ELF-1 (cell line): ENCODE results near the gene OPN1MW.
"Not testable (repeated sequence)": the region's sequence is repeated elsewhere in the genome, so short reads cannot be mapped to it uniquely, and the experiment has no call there.

Experiments used
- DNase-seq: peaks from one replicate; pipeline ENCODE4 v3.0.0-alpha.2; 2016; ENCODE audit warnings: low read depth, low spot score

OPN1MW gene

GRCh38 chrX:154182296-154182695, at the start of gene OPN1MW:
Gene OPN1MW (plus strand): TSS chrX:154182596. CDS start chrX:154182678, 82 bp downstream.
- not testable (repeated sequence) for DNase-seq

DNA sequence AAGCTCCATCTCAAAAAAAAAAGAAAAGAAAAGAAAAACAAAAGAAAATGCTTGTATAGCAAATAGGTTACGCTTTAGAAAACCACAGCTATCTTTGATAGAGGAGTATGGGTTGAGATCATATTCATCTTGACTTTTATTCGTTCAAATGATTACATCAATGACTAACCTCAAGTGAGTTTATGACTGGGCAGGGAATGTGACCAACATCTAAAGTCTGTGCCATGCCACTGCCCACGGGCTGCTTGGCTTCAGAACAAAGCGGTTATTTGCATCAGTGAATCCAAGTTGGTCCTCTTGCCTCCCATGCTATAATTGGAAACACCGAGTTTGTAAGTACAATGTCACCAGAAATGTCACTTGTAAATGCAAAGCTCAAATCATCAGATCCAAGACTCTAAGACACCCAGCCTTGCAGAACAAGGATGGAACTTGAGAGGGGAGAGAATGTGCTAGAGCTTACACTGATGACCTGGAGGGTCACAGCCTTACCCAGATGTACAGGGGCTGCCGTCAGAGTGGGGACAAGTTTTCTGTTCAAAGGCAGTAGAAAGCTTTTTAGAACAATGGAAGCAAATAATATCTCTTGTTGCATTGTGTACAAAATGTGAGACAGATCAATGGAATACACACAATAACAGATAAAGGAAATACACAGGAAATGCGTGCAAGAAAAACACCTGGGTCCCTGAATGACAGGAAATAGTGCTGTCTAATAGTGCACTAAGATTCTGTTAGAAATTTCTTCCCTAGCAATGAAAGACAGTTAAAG, 46.8 kb upstream of the OPN1MW start:
- no peak for DNase-seq

GRCh38 chrX:154136627-154137161, 45.7 kb upstream of the OPN1MW start:
- DNase-seq: peak; percentile 95

- DNase-seq: no peak
Observed at GRCh38 chrX:154138857-154139256, 43.5 kb upstream of the OPN1MW start.

- no peak for DNase-seq
Observed at GRCh38 chrX:154140206-154140605, 42.2 kb upstream of the OPN1MW start.

DNA sequence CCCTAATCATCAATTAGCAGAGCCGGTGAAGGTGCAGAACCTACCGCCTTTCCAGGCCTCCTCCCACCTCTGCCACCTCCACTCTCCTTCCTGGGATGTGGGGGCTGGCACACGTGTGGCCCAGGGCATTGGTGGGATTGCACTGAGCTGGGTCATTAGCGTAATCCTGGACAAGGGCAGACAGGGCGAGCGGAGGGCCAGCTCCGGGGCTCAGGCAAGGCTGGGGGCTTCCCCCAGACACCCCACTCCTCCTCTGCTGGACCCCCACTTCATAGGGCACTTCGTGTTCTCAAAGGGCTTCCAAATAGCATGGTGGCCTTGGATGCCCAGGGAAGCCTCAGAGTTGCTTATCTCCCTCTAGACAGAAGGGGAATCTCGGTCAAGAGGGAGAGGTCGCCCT, 41.7 kb upstream of the OPN1MW start:
- no peak for DNase-seq

DNA sequence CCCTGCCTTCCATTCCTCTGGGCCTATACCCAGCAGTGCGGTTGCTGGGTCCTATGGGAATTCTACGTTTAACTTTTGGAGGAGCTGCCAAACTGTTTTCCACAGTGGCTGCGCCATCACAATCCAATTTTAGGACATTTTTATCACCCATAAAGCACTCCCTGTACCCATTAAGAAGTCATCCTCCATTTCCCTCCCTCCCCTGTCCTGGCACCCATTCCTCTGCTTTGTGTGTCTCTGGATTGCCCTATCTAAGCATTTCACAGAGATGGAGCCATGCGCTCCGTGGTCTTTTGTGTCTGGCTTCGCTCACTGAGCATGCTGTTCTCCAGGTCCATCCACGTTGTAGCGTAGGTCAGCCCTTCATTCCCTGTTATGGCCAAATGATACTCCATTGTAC, 40.0 kb upstream of the OPN1MW start:
- DNase-seq: no peak

GRCh38 chrX:154142950-154143745, 39.2 kb upstream of the OPN1MW start:
- DNase-seq: no peak

DNA sequence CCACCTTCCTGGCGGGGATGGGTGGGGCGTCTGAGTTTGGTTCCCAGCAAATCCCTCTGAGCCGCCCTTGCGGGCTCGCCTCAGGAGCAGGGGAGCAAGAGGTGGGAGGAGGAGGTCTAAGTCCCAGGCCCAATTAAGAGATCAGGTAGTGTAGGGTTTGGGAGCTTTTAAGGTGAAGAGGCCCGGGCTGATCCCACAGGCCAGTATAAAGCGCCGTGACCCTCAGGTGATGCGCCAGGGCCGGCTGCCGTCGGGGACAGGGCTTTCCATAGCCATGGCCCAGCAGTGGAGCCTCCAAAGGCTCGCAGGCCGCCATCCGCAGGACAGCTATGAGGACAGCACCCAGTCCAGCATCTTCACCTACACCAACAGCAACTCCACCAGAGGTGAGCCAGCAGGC, 38.4 kb upstream of the OPN1MW start, which contains the start of gene OPN1LW:
Gene OPN1LW, plus strand, starts transcription at position 234 of the 400 bp plus-strand sequence. Its CDS starts 41 bp downstream, at position 275.
- not testable (repeated sequence) for DNase-seq

DNA sequence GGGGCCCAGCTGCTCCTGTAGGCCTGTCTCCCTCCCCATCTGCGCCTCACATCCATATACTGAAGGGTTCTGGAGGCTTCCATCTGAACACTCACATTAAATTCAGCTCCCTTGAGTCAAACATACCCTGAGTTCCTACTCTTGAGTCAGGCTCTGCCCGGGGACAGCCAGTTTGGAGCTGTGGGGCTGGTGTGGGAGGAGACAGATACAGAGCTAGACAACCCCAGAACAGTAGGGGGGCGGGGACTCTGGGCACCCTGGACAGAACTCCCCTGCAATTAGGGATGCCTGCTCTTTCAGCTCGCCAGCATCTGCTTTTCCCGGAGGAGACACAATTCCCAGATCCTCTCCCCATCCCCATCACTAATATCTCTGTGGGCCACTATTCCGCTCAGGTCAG, 31.4 kb upstream of the OPN1MW start:
- DNase-seq: not testable (repeated sequence)

GRCh38 chrX:154156221-154156620, 26.2 kb upstream of the OPN1MW start:
- not testable (repeated sequence) for DNase-seq

DNA sequence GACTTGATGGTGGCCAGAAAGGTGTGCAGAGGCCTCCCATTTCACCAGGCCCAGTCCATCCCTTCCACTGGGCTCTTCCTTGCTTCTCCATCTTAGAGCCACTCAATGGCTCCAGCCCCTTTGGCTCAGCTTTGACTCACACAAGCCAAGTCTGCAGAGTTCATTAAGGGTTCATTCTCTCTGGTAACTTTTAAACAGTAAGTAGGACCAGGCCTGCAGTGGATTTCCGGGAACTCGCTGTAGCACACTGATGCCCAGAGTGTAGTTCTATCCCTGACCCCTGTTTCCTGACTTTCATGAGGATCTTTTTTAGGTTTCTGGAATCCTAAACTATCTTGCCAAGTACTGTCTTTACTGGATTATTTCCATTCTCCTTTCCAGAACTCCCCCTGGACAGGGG, 25.2 kb upstream of the OPN1MW start:
- not testable (repeated sequence) for DNase-seq

DNA sequence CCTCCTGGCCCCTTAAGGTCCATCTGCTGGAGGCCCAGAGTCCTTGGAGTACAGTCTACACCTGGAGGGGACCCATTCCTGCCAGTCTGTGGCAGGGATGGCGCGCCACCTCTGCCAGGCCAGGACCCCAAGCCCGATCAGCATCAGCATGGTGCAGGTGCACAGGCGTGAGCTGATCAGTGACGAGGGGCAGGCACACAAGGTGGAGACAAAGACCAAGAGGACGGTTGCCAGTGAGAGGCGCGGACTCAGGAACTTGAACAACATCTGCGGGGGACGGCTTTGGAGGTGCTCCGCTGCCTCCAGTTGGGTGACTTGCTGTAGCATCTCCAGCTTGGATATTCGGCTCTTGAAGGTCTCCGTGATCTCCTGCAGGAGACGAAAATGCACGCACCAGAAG, 23.1 kb upstream of the OPN1MW start:
- DNase-seq: not testable (repeated sequence)

- DNase-seq: not testable (repeated sequence)
Observed at GRCh38 chrX:154164902-154165301, 17.5 kb upstream of the OPN1MW start.

DNA sequence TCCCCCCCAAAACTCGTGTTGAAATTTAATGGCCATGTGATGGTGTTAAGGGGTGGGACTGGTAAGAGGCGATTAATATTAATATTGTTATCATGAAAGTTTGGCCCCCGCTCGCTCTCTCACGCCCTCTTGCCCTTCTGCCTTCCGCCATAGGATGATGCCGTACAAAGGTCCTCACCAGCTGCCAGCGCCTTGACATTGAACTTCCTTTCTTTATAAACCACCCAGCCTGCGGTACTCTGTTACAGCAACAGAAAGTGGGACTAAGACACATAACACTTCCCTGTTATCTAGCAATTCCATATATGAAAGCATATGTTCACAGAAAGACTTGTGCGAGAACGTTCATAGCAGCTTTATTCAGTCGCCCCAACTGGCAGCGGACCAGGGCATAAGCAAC, 14.0 kb upstream of the OPN1MW start:
- not testable (repeated sequence) for DNase-seq

- not testable (repeated sequence) for DNase-seq
Observed at GRCh38 chrX:154172535-154172943, 9.9 kb upstream of the OPN1MW start.

DNA sequence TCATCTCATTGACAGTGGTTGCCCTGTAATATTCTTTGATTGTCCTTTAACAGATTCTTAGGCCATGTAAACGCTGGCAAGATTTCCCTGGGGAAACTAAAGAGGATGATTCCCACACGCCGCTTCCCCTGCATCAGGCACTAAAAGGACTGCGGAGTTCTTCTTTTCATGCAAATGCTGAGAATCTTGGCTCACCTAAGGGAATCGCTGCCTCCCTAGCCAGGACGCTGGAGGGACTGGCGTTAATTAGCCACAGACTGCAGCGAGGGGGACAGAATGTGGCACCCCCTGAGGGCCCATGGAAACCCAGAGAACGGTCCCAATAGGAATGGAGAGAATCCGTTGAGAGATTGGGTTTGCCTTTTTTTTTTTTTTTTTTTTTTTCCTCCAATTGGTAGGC, 8.0 kb upstream of the OPN1MW start:
- DNase-seq: not testable (repeated sequence)

- DNase-seq: not testable (repeated sequence)
Observed at GRCh38 chrX:154183794-154184193, 1.4 kb downstream of the OPN1MW start.

- not testable (repeated sequence) for DNase-seq
Observed at GRCh38 chrX:154192846-154193245, 10.4 kb downstream of the OPN1MW start.

DNA sequence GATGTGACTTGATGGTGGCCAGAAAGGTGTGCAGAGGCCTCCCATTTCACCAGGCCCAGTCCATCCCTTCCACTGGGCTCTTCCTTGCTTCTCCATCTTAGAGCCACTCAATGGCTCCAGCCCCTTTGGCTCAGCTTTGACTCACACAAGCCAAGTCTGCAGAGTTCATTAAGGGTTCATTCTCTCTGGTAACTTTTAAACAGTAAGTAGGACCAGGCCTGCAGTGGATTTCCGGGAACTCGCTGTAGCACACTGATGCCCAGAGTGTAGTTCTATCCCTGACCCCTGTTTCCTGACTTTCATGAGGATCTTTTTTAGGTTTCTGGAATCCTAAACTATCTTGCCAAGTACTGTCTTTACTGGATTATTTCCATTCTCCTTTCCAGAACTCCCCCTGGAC, 11.9 kb downstream of the OPN1MW start:
- not testable (repeated sequence) for DNase-seq

DNA sequence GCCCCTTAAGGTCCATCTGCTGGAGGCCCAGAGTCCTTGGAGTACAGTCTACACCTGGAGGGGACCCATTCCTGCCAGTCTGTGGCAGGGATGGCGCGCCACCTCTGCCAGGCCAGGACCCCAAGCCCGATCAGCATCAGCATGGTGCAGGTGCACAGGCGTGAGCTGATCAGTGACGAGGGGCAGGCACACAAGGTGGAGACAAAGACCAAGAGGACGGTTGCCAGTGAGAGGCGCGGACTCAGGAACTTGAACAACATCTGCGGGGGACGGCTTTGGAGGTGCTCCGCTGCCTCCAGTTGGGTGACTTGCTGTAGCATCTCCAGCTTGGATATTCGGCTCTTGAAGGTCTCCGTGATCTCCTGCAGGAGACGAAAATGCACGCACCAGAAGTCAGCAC, 14.1 kb downstream of the OPN1MW start:
- DNase-seq: not testable (repeated sequence)
